ENCODE data around the gene C17orf107.

The C17orf107 gene

GRCh38 chr17:4932756-4933155, 33.4 kb downstream of the C17orf107 start:
- ChIA-PET CTCF (no interaction called here), POLR2A (no interaction called here)
- no peak for DNase-seq (ENCODE audit: extremely low spot score)
- TF ChIP-seq SP1 (IDR thresholded peaks at IDR 0.05), result no peak

DNA sequence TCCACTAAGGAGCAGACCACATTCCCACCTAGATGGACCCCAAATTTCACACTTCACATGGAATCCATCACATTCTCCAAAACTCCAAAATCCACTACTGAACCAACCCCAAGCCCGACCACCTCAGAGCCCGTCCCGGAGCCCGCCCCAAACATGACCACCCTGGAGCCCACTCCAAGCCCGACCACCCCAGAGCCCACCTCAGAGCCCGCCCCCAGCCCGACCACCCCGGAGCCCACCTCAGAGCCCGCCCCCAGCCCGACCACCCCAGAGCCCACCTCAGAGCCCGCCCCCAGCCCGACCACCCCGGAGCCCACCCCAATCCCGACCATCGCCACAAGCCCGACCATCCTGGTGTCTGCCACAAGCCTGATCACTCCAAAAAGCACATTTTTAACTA, 34.3 kb downstream of the C17orf107 start:
- DNase-seq (ENCODE audit: extremely low spot score), result no peak
- TF ChIP-seq HDGF (IDR thresholded peaks at IDR 0.05; ENCODE audit: borderline replicate concordance) (no peak), L3MBTL2 (conservative IDR thresholded peaks at IDR 0.05) (no peak), LEF1 (IDR thresholded peaks at IDR 0.05; ENCODE audit: borderline replicate concordance) (no peak), FOXK2 (IDR thresholded peaks at IDR 0.05) (no peak), CTBP1 (IDR thresholded peaks at IDR 0.05; ENCODE audit: borderline replicate concordance) (no peak), TARDBP (IDR thresholded peaks at IDR 0.05) (no peak), SP1 (IDR thresholded peaks at IDR 0.05) (no peak), FOXM1 (IDR thresholded peaks at IDR 0.05; ENCODE audit: borderline replicate concordance) (no peak)
- CTCF ChIA-PET, result interaction anchor here (0.6 kb wide), 1 partner anchor 1157 kb away, joined by 3 read pairs; no protein-coding TSS in a partner anchor
- POLR2A ChIA-PET, result interaction anchor here (1.0 to 1.7 kb wide), 3 partner anchors 14 to 34 kb away, joined by 3 to 4 read pairs (median 3); partner anchors contain the start of gene SPAG7

DNA sequence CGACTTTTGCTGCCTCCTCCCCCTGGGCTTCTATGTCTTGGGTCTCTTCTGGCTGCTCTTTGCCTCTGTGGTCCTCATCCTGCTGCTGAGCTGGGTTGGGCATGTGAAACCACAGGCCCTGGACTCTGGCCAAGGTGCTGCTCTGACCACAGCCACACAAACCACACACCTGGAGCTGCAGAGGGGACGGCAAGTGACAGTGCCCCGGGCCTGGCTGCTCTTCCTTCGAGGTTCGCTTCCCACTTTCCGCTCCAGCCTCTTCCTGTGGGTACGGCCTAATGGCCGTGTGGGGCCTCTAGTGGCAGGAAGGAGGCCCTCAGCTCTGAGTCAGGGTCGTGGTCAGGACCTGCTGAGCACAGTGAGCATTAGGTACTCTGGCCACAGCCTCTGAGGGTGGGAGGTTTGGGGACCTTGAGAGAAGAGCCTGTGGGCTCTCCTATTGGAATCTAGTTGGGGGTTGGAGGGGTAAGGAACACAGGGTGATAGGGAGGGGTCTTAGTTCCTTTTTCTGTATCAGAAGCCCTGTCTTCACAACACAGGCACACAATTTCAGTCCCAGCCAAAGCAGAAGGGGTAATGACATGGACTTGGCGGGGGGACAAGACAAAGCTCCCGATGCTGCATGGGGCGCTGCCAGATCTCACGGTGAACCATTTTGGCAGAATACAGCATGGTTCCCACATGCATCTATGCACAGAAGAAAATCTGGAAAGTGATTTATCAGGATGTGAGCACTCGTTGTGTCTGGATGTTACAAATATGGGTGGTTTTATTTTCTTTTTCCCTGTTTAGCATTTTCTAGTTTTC, 35.0 kb downstream of the C17orf107 start:
- POLR2A ChIA-PET, result interaction anchor here (1.0 to 1.7 kb wide), 3 partner anchors 13 to 33 kb away, joined by 3 to 4 read pairs (median 3); partner anchors contain the start of gene SPAG7
- TF ChIP-seq SP1 (IDR thresholded peaks at IDR 0.05) (no peak), FOXK2 (IDR thresholded peaks at IDR 0.05) (no peak), ARNT (IDR thresholded peaks at IDR 0.05) (no peak), TARDBP (IDR thresholded peaks at IDR 0.05) (no peak), SUZ12 (IDR thresholded peaks at IDR 0.05) (no peak), L3MBTL2 (conservative IDR thresholded peaks at IDR 0.05) (no peak), BHLHE40 (IDR thresholded peaks at IDR 0.05; ENCODE audit: borderline replicate concordance) (no peak), FOXM1 (IDR thresholded peaks at IDR 0.05; ENCODE audit: borderline replicate concordance) (no peak), ELF4 (IDR thresholded peaks at IDR 0.05) (no peak), LEF1 (IDR thresholded peaks at IDR 0.05; ENCODE audit: borderline replicate concordance) (no peak), HDGF (IDR thresholded peaks at IDR 0.05; ENCODE audit: borderline replicate concordance) (no peak), CTBP1 (IDR thresholded peaks at IDR 0.05; ENCODE audit: borderline replicate concordance) (no peak), PKNOX1 (IDR thresholded peaks at IDR 0.05) (no peak), FOXA1 (IDR thresholded peaks at IDR 0.05) (no peak), ZNF384 (IDR thresholded peaks at IDR 0.05) (no peak), NFRKB (IDR thresholded peaks at IDR 0.05) (no peak)
- CTCF ChIA-PET, result interaction anchor here (0.6 kb wide), 1 partner anchor 1158 kb away, joined by 3 read pairs; no protein-coding TSS in a partner anchor
- DNase-seq (ENCODE audit: extremely low spot score), result no peak

DNA sequence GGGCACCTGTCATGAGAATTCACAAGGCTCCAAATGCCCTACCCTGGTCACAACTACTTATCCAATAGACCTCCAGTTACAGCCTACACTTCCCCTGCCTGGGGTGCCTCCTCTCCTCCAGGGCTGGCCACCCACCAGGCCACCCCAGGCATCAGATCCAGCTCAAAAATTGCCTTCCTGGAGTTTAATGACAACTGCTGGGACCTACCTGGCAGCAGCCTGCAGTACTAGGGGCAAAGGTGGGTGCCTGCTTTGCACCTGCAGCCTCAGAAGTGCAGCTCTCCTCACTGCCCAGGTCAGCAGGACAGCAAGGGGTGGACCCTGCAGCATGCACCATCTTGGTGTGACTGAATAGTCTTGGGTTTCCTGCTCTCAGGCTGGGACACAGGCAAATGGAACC, 36.3 kb downstream of the C17orf107 start:
- TF ChIP-seq ARNT (IDR thresholded peaks at IDR 0.05) (no peak), CTBP1 (IDR thresholded peaks at IDR 0.05; ENCODE audit: borderline replicate concordance) (no peak), ELF4 (IDR thresholded peaks at IDR 0.05) (no peak), BHLHE40 (IDR thresholded peaks at IDR 0.05; ENCODE audit: borderline replicate concordance) (no peak), SP1 (IDR thresholded peaks at IDR 0.05) (no peak), LEF1 (IDR thresholded peaks at IDR 0.05; ENCODE audit: borderline replicate concordance) (no peak), FOXK2 (IDR thresholded peaks at IDR 0.05) (no peak), PKNOX1 (IDR thresholded peaks at IDR 0.05) (no peak), TARDBP (IDR thresholded peaks at IDR 0.05) (no peak), L3MBTL2 (conservative IDR thresholded peaks at IDR 0.05) (no peak), NFRKB (IDR thresholded peaks at IDR 0.05) (no peak), HDGF (IDR thresholded peaks at IDR 0.05; ENCODE audit: borderline replicate concordance) (no peak), FOXM1 (IDR thresholded peaks at IDR 0.05; ENCODE audit: borderline replicate concordance) (no peak), SUZ12 (IDR thresholded peaks at IDR 0.05) (no peak), FOXA1 (IDR thresholded peaks at IDR 0.05) (no peak), ZNF384 (IDR thresholded peaks at IDR 0.05) (no peak)
- POLR2A ChIA-PET, result interaction anchor here (1.4 kb wide), 1 partner anchor 13 kb away, joined by 6 read pairs; no protein-coding TSS in a partner anchor
- DNase-seq (ENCODE audit: extremely low spot score), result no peak
- CTCF ChIA-PET, result no interaction called here

- TF ChIP-seq SP1 (IDR thresholded peaks at IDR 0.05) (no peak), PKNOX1 (IDR thresholded peaks at IDR 0.05) (no peak), SUZ12 (IDR thresholded peaks at IDR 0.05) (no peak), ZNF384 (IDR thresholded peaks at IDR 0.05) (no peak), L3MBTL2 (conservative IDR thresholded peaks at IDR 0.05) (no peak), FOXM1 (IDR thresholded peaks at IDR 0.05; ENCODE audit: borderline replicate concordance) (no peak), FOXK2 (IDR thresholded peaks at IDR 0.05) (no peak), HDGF (IDR thresholded peaks at IDR 0.05; ENCODE audit: borderline replicate concordance) (no peak), BHLHE40 (IDR thresholded peaks at IDR 0.05; ENCODE audit: borderline replicate concordance) (no peak), ELF4 (IDR thresholded peaks at IDR 0.05) (no peak), LEF1 (IDR thresholded peaks at IDR 0.05; ENCODE audit: borderline replicate concordance) (no peak), ARNT (IDR thresholded peaks at IDR 0.05) (no peak), CTBP1 (IDR thresholded peaks at IDR 0.05; ENCODE audit: borderline replicate concordance) (no peak), NFRKB (IDR thresholded peaks at IDR 0.05) (no peak)
- no peak for DNase-seq (ENCODE audit: extremely low spot score)
- POLR2A ChIA-PET, result interaction anchor here (1.1 to 1.5 kb wide), 3 partner anchors 12 to 27 kb away, joined by 3 to 6 read pairs (median 5); partner anchors contain the start of gene PFN1
- CTCF ChIA-PET, result no interaction called here
These were observed 37.1 kb downstream of the C17orf107 start for GRCh38 chr17:4936436-4936835.

Measured in HEK293T (cell line).